Activated CD4-positive, alpha-beta T cell treated with anti-CD3 and anti-CD28 coated beads for 24 hours (primary cell): ENCODE data around the gene RANBP1.

Source experiments
- DNase-seq, 2 donors: peaks; one replicate each; pipeline ENCODE4 v3.0.0-alpha.2; 2020; ENCODE audit warnings: low read depth in 2 of 2

RANBP1 gene

DNA sequence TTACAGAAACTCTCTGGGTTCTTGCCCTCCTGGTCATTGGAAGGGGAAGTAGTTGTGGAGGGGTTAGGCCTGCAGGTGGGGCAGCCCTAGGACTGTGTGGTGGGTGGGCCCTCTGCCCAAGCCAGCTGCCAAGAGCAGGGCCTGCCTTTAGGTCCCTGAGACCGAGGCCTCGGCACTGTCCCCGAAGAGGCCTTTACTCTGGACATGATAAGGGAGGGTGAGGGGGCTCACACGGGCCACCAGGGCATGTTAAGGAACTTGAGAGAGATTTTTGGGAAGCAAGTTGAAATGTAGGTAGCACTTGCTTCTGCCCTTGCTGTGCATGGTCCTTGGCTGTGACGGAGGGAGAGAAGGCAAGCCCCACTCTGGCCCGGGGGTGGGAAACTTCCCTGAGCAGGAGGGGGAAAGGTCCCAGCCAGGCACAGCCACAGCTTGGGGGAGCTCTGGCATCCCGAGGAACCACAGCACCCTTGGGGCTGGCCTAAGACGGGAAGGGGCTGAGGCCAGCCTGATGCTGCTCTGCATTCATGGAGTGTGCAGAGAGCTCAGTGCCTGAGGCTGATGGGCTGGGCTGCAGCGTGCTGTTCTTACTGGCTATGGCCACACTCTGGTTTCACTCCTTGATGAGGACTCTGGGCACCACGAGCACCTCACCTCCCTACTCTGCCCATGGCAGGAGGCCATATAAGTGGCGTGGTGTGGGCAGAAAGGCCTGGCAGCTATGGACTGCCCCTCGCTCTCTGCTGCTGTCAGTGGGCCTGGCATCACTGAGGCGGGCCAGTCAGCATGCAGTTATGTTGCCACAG is 7.8 kb upstream of the RANBP1 start:
- no peak for DNase-seq

DNA sequence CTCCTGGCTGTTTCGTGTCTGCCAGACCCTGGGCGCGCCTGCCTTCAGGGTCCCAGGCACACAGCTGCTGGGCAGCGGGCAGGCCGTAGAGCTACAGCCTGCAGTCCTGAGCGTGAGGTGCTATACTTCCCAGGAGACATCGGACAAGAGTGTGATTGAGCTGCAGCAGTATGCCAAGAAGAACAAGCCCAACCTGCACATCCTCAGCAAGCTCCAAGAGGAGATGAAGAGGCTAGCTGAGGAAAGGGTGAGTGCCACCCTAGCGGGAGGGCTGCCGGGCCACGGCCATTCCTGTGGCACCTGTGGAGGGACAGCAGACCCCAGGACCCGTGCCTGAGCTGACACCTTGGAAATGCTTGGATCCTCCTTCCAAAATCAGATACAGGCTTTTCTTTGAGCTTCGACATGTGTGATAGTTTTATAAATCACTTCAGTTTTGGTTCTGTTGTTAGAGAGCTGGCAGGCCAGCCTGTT is 7.1 kb upstream of the RANBP1 start:
- no peak for DNase-seq

DNA sequence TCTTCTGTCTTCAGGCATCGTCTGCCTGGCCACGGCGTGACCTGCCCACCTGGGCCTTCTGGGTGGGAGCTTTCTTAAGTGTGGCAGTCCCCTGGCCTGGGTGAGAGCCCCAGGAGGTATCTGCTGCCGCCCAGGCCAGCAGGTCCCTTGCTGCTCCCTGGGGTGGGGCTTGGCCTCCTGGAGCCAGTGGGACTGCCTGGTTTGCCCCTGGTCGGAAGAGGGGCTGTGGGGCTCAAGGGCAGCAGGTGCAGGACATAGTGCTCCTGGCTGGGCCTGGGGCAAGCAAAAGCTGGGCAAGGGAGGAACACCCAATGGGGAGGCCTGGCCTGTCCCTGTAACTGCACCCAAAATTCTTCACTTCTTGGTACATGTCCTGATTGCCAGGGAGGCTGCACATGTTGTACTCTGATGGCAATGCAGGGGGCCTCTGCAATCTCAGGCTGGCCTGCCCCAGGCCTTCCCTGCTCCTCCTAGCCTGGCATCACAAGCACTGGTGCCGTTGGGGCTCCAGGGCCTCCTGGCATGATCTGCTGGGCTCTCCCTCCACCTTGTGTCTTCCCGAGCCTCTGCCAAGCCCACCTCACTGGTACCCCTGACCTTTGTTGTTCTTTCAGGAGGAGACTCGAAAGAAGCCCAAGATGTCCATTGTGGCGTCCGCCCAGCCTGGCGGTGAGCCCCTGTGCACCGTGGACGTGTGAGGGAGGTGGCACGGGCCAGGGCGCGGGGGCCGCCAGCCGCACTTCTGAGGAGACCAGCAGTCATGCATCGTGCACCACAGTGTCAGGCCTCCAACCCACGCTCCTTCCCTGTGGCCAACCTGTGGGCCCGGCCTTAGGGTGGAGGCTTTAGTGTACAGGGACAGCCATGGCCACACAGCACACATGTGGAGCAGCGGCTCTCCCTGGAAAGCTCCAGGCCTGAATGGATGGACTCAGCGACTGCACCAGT is 6.2 kb upstream of the RANBP1 start:
- no peak for DNase-seq

DNA sequence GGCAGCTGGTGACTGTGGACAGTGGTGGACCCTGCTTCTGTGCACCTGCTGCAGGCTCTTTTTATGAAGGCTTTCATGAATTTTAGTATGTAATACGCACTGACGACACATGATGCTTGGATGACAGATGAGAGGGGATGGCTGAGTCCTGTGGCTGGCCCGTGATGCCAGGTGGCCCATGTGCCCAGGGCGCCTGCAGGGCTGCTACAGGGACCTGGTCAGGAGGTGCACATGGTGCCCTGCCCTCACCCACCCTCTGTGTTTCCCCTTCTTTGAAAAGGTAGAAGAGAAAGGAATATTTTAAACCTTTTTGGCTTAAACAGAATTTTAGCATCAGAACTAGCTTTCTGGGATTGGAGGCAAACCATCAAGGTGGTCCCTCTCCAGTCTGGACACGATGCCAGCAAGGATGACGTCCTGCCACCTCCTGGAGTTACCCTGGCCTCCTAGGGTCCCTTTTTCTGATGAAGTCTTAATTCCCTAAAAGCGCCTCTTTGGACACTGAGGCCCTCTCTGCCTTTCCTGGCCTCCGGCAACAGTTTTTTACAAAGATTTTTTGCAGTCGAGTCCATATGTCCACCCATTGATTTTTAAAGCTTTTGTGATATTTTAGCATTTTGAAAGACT is 5.4 kb upstream of the RANBP1 start:
- DNase-seq = no peak

- DNase-seq = no peak
These were observed 4.7 kb upstream of the RANBP1 start for GRCh38 chr22:20111045-20111688.

- no peak for DNase-seq
These were observed 3.9 kb upstream of the RANBP1 start for GRCh38 chr22:20111689-20112622.

DNA sequence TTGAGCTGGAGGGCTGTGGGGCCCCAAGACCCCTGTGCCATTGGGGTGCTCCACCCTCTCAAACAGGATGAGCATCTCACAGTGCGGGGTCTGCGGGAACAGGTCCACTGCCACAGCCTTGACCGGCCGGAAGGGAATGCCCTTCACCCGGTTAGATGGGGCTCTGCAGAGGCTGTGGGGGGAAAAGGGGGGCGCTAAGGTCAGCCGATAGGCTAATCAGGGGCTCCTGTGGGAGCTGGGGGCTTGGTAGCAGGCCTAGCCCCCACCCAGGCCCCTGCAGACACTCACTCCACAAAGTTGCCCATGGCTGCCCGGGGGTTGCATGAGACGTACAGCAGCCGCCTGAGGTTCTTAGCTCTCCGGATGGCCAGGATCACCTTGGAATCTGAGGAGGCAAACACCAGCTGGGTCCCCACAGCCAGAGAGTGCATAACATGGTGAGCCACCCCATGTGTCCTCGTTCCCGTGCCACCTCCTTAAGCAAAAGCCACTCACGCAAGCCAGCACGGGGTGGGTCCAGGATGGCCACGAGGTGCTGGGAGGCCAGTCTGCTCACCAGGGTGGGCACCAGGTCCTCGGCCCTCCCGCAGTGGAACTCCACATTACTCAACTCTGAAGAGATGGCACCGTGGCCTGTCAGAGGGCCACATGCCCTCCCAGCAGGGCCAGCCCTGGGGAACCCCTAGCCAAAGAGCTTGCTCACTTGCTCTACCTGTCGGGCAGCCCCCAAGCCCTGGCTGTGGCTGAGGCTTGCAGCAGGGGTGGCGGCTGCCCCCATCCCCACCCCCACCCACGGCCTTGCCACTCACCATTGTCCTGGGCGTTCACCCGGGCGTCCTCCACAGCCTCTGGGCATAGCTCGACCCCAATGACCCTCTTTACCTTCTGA is 3.0 kb upstream of the RANBP1 start:
- DNase-seq = no peak

DNA sequence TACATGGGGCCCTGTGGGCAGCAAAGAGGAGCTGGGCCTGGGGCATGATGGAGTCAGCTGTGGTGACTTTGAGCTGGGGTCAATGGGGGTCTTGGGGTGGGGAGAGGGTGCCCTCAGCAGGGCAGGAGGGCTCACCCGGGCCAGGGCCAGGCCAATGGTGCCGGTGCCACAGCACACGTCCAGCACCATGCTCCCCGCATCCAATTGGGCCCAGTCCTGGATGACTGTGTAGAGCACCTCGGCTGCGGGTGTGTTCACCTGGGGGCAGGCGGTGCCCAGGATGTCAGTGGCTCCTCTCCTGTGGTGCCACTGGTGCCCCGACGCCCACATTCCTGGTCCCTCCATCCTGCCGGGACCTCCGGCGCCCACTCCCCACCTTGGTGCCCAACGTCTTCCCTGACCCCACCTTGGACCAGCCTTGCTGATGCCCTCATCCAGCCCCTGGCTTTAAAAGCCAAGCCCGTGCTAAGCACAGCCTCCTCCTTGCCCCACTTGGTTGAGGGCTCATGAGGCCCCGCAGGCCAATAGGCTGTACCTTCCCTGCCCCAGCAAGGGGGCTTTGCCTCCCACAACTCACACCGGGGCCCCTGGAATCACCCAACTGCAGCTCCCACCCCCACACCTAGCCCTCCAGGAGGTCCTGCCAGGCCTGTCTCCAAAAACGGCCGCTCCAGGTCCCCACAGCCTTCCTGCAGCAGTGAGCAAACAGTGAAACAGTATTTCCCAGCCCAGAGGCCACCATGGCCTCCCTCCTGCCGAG is 2.2 kb upstream of the RANBP1 start:
- DNase-seq = no peak

DNA sequence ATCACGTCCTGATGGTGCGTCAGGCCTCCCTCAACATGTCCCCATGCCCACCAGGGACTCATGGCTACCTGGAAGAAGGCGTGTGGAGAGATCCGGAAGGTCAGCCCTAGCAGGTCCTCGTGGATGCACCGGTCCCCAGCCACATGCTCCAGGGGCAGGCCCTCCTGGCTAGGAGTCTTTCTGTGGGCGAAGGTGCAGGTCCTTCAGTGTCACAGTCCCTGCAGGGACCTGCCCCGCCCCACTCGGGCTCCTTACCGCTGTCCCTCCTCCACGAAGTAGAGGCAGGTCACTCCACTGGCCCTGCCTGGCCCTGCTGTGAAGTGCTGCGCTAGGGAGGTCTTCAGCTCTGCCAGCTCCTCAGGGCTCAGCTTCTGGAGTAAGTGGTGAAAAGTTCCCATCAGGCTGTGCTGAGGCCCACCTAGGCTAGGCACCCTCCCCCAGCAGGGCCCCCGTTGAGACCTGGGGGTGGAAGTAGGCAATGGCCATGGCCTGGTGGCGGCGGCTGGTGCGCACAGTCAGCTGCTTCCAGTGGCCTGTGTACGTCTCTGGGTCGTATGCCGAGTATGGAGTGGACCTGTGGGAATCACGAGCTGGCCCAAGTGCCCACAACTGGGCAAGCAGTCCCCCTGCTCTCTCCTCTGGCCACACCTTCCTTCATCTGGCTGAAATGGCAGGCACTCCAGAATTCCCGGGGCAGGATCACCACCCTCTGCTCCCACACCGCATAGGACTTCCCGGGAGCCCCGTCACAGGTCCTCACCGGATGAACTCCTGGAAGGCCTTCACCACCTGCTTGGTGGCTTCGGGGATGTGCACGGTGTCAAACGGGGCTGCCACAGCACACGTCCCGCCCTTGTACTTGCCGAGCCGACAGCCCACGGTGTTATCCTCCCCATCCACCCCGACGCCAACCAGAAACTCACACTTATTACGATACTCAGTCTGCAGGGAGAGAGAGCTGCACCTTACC is 1.1 kb upstream of the RANBP1 start:
- DNase-seq = no peak

DNA sequence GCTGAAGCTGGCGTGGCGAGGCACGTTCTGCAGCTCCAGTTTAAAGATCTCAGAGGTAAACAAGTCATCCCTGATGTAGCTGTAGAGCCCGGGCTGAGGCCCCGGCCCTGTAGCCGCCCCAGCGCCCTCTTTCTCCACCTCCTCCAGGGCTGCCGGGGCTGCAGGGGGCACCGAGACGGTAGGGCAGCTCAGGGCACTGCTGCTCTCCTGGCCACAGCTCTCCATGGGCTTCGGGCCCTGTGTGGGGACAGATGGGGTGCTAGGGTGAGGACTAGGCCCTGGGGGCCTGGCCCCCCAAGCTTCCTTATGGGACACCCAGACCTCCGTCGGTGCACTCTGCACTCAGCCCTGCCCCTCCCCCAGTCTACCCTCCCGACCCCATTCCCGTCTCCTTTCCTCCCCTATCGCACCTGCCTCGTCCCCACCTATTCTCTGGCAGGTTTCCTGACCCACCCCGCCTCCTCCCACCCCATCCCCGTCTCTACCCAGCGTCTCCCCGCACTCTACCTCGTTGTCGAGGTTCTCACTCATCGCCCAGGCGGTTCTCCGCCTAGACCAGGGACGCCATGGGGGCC is 559 bp downstream of the RANBP1 start:
- DNase-seq = no peak

DNA sequence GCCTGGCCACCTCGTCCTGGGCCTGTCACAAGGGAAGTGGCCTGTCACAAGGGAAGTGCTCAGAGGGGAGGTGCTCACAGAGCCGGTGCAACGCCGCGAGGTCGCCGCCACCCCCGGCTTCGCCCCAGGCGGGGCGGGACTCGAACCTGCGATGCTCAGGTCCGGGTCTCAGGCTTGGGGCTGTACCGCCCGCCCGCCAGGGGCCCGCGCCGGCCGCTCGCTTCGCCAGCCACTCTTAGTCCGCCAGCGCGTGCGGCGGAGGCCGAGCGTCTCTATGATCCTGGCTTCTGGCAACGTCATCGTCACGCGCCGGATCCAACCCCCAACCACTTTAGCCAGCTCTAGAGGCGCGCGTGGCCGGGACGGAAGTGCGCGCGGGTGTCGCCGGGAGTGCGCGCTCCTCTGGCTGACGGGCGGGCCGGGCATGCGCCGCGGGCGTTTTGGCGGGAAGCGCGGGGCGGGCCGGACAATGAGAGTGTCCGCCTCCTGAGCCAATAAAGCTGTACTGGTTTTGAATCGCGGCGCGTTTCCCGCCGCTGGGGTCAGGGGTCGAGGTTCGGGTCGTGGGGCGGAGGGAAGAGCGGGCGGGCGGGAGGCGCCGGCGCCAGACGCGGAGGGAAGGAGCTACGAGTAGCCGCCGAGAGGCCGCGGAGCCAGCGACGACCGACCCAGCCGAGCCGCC is 1.2 kb downstream of the RANBP1 start, which contains the start of gene TRMT2A:
Gene TRMT2A, minus strand, starts transcription at position 276 of the 682 bp plus-strand sequence. CDS start 320 bp downstream, outside the sequence.
- DNase-seq = peak; percentile 93 to 95

GRCh38 chr22:20117633-20118299 is 1.9 kb downstream of the RANBP1 start:
- peak; percentile 68 to 81 for DNase-seq

DNA sequence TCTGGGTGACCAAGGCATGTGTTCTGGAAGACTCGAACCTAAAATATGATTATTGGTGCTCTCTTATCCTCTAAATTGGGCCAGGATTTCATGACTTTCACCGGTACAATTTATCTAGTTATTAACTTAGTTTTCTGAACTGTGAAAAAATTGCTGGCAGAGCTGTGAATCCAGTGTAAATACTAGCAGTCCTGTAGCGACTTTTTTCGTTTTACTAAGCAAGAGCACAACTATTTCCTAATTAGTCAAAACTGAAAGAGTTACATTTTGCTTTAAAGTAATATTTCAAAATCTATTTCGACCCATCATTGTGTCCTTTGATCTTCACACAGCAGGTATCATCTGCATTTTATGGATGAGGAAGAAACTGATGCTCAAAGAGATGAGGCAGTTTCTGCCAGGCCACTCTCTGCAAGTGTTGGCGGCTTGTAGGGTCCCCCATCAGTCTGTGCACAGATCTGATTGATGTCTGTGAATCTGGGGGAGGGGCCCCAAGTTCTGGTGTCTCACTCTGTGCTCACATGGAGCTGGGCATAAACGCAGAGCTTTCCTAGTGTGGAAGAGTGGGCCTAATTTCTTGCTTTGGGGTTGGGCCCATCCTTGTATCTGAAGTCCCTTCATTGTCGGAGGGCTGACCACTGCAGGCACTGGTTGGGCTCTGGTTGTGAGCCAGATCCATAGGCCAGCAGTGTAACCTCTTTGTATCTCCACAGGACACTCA is 2.6 kb downstream of the RANBP1 start:
- DNase-seq = no peak

DNA sequence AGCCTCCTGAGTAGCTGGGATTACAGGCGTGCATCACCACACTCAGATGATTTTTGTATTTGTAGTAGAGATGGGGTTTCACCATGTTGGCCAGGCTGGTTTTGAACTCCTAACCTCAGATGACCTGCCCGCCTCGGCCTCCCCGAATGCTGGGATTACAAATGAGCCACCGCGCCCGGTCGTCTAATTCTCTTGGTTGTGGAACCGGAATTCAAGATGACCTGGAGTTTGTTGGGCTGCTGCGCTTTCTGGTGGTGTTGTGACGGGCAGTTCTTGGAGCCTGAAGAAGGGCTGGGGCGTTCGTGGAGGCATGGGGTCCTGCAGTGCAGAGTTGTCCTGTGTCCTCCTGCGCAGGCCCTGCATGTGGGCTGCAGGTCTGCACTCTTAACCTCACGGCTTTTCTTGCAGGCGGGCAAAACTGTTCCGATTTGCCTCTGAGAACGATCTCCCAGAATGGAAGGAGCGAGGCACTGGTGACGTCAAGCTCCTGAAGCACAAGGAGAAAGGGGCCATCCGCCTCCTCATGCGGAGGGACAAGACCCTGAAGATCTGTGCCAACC is 6.0 kb downstream of the RANBP1 start:
- no peak for DNase-seq
